SK-N-SH (cell line): Measurements from ENCODE around the gene ATF2. TPM values are rescaled to one million over a fixed set of nuclear protein-coding genes. Genes with fewer than 3 reads are reported as not detected.
A peak's percentile ranks its signal among the peaks of the same experiment; 100 is the strongest.

ENCODE experiments used
- CTCF ChIA-PET: fragments of 300-600, 350-600 bp; formaldehyde crosslinking; extraction: SDS; loops from one replicate; lab custom pipeline; 2021; lab: Yijun Ruan, JAX
- POLR2A ChIA-PET: fragments of 350-600 bp; sonication (Branson Sonifier 250); formaldehyde crosslinking; extraction: SDS; loops from one replicate; lab custom pipeline; 2020; ENCODE audit warnings: antibody characterized with exemption, inconsistent platforms; lab: Yijun Ruan, JAX
- DNase-seq: peaks from one replicate; pipeline ENCODE4 v3.0.0; 2012
- H2AFZ ChIP-seq: fragments of 200-600 bp; sonication (generic); 2 replicates; pipeline ENCODE4 v1.8.1; 2016; ENCODE audit warnings: antibody characterized with exemption, mild to moderate bottlenecking, low read depth
- H3F3A ChIP-seq: fragments of 200-600 bp; sonication (generic); replicated peaks from 2 replicates; pipeline ENCODE3; 2016; ENCODE audit warnings: antibody characterized with exemption, mild to moderate bottlenecking; ENCODE audit not compliant: insufficient read depth
- H3K27ac ChIP-seq, 2 experiments: fragments of 200-500 bp in 1 of 2; fragments of 200-600 bp in 1 of 2; sonication (Bioruptor generic) in 1 of 2; sonication (generic), shearing (Covaris generic) in 1 of 2; 2 replicates each; pipeline versions ENCODE4 v1.5.1 to v1.6.1; 2014 to 2016; ENCODE audit warnings: low read depth in 2 of 2, inconsistent platforms in 1 of 2, low read length in 1 of 2, mild to moderate bottlenecking in 1 of 2, mixed read lengths in 1 of 2
- H3K27me3 ChIP-seq: fragments of 200-600 bp; sonication (generic), shearing (Covaris generic); 2 replicates; pipeline ENCODE4 v1.6.1; 2016; ENCODE audit warnings: mixed run types; ENCODE audit not compliant: insufficient read depth
- H3K36me3 ChIP-seq, 2 experiments: fragments of 200-500 bp in 1 of 2; fragments of 200-600 bp in 1 of 2; sonication (Bioruptor generic) in 1 of 2; sonication (generic) in 1 of 2; replicated peaks in 1 of 2; 2 replicates each; pipeline versions ENCODE3 to v1.5.1; 2014 to 2016; ENCODE audit warnings: low read length in 1 of 2, mild to moderate bottlenecking in 1 of 2; ENCODE audit not compliant: insufficient read depth in 2 of 2, control insufficient read depth in 1 of 2
- H3K4me1 ChIP-seq, 2 experiments: fragments of 200-500 bp in 1 of 2; fragments of 200-600 bp in 1 of 2; sonication (Bioruptor generic) in 1 of 2; sonication (generic), shearing (Covaris generic) in 1 of 2; 2 replicates each; pipeline versions ENCODE4 v1.5.1 to v1.6.1; 2014 to 2016; ENCODE audit warnings: low read depth in 1 of 2, low read length in 1 of 2, mixed run types in 1 of 2; ENCODE audit not compliant: insufficient read depth in 2 of 2, control insufficient read depth in 1 of 2
- H3K4me2 ChIP-seq: fragments of 200-600 bp; sonication (generic), shearing (Covaris generic); 2 replicates; pipeline ENCODE4 v1.6.1; 2017; ENCODE audit warnings: mixed run types
- H3K4me3 ChIP-seq, 2 experiments: fragments of 200-500 bp in 1 of 2; fragments of 200-600 bp in 1 of 2; sonication (Bioruptor generic) in 1 of 2; sonication (generic), shearing (Covaris generic) in 1 of 2; 2 replicates each; pipeline versions ENCODE4 v1.5.1 to v1.8.1; 2014 to 2016; ENCODE audit warnings: low read depth in 2 of 2, inconsistent platforms in 1 of 2, low read length in 1 of 2, mild to moderate bottlenecking in 1 of 2, mixed read lengths in 1 of 2, moderate library complexity in 1 of 2
- H3K79me2 ChIP-seq: fragments of 200-600 bp; sonication (generic); 2 replicates; pipeline ENCODE4 v1.8.1; 2017; ENCODE audit warnings: mild to moderate bottlenecking; ENCODE audit not compliant: insufficient read depth
- H3K9ac ChIP-seq: fragments of 200-600 bp; sonication (generic); 2 replicates; pipeline ENCODE4 v1.6.1; 2017; ENCODE audit warnings: mixed run types
- H3K9me2 ChIP-seq: fragments of 200-600 bp; sonication (generic); 2 replicates; pipeline ENCODE4 v1.6.1; 2017; ENCODE audit warnings: mixed run types
- H3K9me3 ChIP-seq: fragments of 200-600 bp; sonication (generic); 2 replicates; pipeline ENCODE4 v1.6.1; 2017; ENCODE audit warnings: mixed run types, mild to moderate bottlenecking, moderate library complexity
- H4K20me1 ChIP-seq: fragments of 200-600 bp; sonication (generic); 2 replicates; pipeline ENCODE4 v1.6.1; 2017; ENCODE audit warnings: mild to moderate bottlenecking, mixed run types; ENCODE audit not compliant: insufficient read depth
- CHD2 ChIP-seq: fragments of 150-350 bp; IDR thresholded peaks from 2 replicates; pipeline ENCODE4 v1.6.1; 2018; ENCODE audit warnings: low read length; ENCODE audit not compliant: partially characterized antibody
- CTCF ChIP-seq: fragments of 200-600 bp; sonication (generic); IDR thresholded peaks from 2 replicates; pipeline ENCODE4 v1.6.1; 2017; ENCODE audit warnings: antibody characterized with exemption, mild to moderate bottlenecking, moderate library complexity
- ELF1 ChIP-seq: IDR thresholded peaks from 2 replicates; pipeline ENCODE4 v1.4.0; 2012
- EZH2phosphoT487 ChIP-seq: fragments of 200-600 bp; sonication (generic); IDR thresholded peaks from 2 replicates; pipeline ENCODE4 v1.6.1; 2017; ENCODE audit warnings: low read depth, mixed run types, mild to moderate bottlenecking, antibody characterized with exemption, moderate library complexity, borderline replicate concordance
- FOSL2 ChIP-seq: IDR thresholded peaks from 2 replicates; pipeline ENCODE4 v1.4.0; 2012; ENCODE audit warnings: low read depth, mild to moderate bottlenecking, moderate library complexity, borderline replicate concordance
- FOXJ3 ChIP-seq: sonication (generic); formaldehyde crosslinking; IDR thresholded peaks from 2 replicates; pipeline ENCODE4 v1.5.1; 2020; ENCODE audit warnings: mild to moderate bottlenecking, missing genetic modification reagents
- FOXM1 ChIP-seq: IDR thresholded peaks from 2 replicates; pipeline ENCODE4 v1.4.0; 2012; ENCODE audit warnings: low read depth, mild to moderate bottlenecking
- GATA2 ChIP-seq: sonication (generic); formaldehyde crosslinking; IDR thresholded peaks from 2 replicates; pipeline ENCODE4 v1.5.0; 2020; ENCODE audit warnings: mild to moderate bottlenecking, missing genetic modification reagents
- JUND ChIP-seq: IDR thresholded peaks from 2 replicates; pipeline ENCODE4 v1.4.0; 2012
- MEF2A ChIP-seq: IDR thresholded peaks from 2 replicates; pipeline ENCODE4 v1.4.0; 2012; ENCODE audit warnings: low read depth, borderline replicate concordance
- MXI1 ChIP-seq: IDR thresholded peaks from 2 replicates; pipeline ENCODE4 v1.6.1; 2012; ENCODE audit warnings: mild to moderate bottlenecking, low read depth, low read length, improper control_type of control experiment
- NFIC ChIP-seq: IDR thresholded peaks from 2 replicates; pipeline ENCODE4 v1.4.0; 2012; ENCODE audit warnings: borderline replicate concordance
- PBX3 ChIP-seq: IDR thresholded peaks from 2 replicates; pipeline ENCODE4; 2012
- POLR2AphosphoS5 ChIP-seq: IDR thresholded peaks from 2 replicates; pipeline ENCODE4 v1.6.1; 2012; ENCODE audit warnings: low read depth, low read length
- RAD21 ChIP-seq: IDR thresholded peaks from 2 replicates; pipeline ENCODE4 v1.6.1; 2012; ENCODE audit warnings: mild to moderate bottlenecking, low read length
- RFX5 ChIP-seq: IDR thresholded peaks from 2 replicates; pipeline ENCODE4 v1.6.1; 2012; ENCODE audit warnings: mild to moderate bottlenecking, improper control_type of control experiment, low read length
- SMC3 ChIP-seq: IDR thresholded peaks from 2 replicates; pipeline ENCODE4 v1.6.1; 2012; ENCODE audit warnings: low read depth, low read length, improper control_type of control experiment
- TAF1 ChIP-seq: IDR thresholded peaks from 2 replicates; pipeline ENCODE4 v1.6.1; 2012; ENCODE audit warnings: low read depth, mild to moderate bottlenecking, low read length, moderate library complexity, borderline replicate concordance
- TCF12 ChIP-seq: IDR thresholded peaks from 2 replicates; pipeline ENCODE4 v1.4.0; 2012
- TEAD4 ChIP-seq: IDR thresholded peaks from 2 replicates; pipeline ENCODE4 v1.4.0; 2012; ENCODE audit warnings: mild to moderate bottlenecking, borderline replicate concordance; ENCODE audit not compliant: insufficient read depth
- USF1 ChIP-seq: IDR thresholded peaks from 2 replicates; pipeline ENCODE4 v1.4.0; 2012; ENCODE audit warnings: low read depth, borderline replicate concordance
- whole genome bisulfite sequencing: methylation state at CpG from one replicate; pipeline ENCODE4 v1.1.6; 2017; ENCODE audit warnings: low lambda C conversion rate; 5-methylcytosine and 5-hydroxymethylcytosine counted together
- polyA plus RNA-seq, 3 experiments: library from polyadenylated mRNA; depleted of rRNA; stranded (reverse); fragments of >200 nt; gene quantifications; 2 replicates each; pipeline ENCODE4 v1.2.3, GENCODE V29; 2012
- TF ChIP-seq, protein P1 (sequence below): fragments of 150-350 bp; IDR thresholded peaks from 2 replicates; pipeline ENCODE4 v1.6.1; 2016; ENCODE audit warnings: mild to moderate bottlenecking, low read depth, low read length

ATF2 gene
- polyA plus RNA-seq, 1 of the 3 experiments (the other 2 are of a cell fraction) = 19.0 TPM

DNA sequence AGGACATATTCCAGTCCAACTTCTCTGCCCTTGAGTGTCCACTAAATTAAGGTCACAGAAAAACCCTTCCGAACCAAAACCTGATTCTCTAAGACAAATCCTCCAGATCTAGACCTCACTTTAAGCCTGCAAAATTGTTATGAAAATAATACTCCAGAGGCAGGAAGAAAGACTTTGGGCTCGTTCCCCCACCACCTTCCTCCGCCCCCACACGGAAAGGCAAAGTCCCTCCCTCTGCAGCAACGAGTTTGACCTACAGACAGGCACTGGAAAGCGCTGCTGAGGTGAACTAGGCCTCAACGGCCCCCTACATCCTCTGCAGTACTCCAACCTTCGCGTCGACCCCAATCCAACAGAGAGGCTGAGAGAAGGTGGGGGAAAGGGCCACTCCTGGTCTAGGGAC lies 12.7 kb upstream of the ATF2 start:
- Histone ChIP-seq H2AFZ (peak overlapping the region; percentile 92), H3K36me3 (peaks cover 36 to 43% of the 10 kb centered on the region in 2 experiments), H3K9ac (peak overlapping the region; percentile 85), H3K27me3 (no peaks in the 10 kb centered on the region), H3K27ac (peak overlapping the region; percentile 70 to 85; a peak in 3 of 4 replicates), H3K4me2 (peak overlapping the region; percentile 98), H3F3A (no peaks in the 10 kb centered on the region), H3K9me3 (no peaks in the 10 kb centered on the region), H3K9me2 (no peaks in the 10 kb centered on the region), H4K20me1 (peaks cover 17% of the 10 kb centered on the region), H3K4me3 (peak overlapping the region; percentile 84 to 98), H3K79me2 (peaks cover 34% of the 10 kb centered on the region), H3K4me1 (peaks cover 4 to 7% of the 10 kb centered on the region in 2 experiments; a peak in 3 of 4 replicates)
- peak; percentile 47 for DNase-seq
- TF ChIP-seq, protein P1, sequence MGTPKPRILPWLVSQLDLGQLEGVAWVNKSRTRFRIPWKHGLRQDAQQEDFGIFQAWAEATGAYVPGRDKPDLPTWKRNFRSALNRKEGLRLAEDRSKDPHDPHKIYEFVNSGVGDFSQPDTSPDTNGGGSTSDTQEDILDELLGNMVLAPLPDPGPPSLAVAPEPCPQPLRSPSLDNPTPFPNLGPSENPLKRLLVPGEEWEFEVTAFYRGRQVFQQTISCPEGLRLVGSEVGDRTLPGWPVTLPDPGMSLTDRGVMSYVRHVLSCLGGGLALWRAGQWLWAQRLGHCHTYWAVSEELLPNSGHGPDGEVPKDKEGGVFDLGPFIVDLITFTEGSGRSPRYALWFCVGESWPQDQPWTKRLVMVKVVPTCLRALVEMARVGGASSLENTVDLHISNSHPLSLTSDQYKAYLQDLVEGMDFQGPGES = no peak
- no peak for TF ChIP-seq FOXM1
- TF ChIP-seq EZH2phosphoT487 = no peak
- no peak for TF ChIP-seq PBX3
- no peak for TF ChIP-seq POLR2AphosphoS5
- no peak for TF ChIP-seq CHD2
- TF ChIP-seq TEAD4 = no peak
- no peak for TF ChIP-seq ELF1
- POLR2A ChIA-PET = interaction anchor here (0.6 to 1.2 kb wide), 2 partner anchors 12 to 21 kb away, joined by 4 read pairs; partner anchors contain the start of gene ATF2
- 4% methylated on average over 8 of the region's 10 CpGs for WGBS
- CTCF ChIA-PET = interaction anchor here (1.1 kb wide), 1 partner anchor 409 kb away, joined by 4 read pairs; no protein-coding TSS in a partner anchor

GRCh38 chr2:175176624-175177023 lies 8.6 kb upstream of the ATF2 start:
- Histone ChIP-seq H3K4me3 (no peak overlapping the region), H3K79me2 (peaks cover 33% of the 10 kb centered on the region), H3K36me3 (peaks cover 41 to 64% of the 10 kb centered on the region in 2 experiments), H3K9ac (no peak overlapping the region), H3K27ac (no peak overlapping the region), H3K9me2 (no peaks in the 10 kb centered on the region), H2AFZ (no peak overlapping the region), H3K4me2 (no peak overlapping the region), H3K9me3 (no peaks in the 10 kb centered on the region), H3K4me1 (peaks cover 4 to 7% of the 10 kb centered on the region in 2 experiments; a peak in 3 of 4 replicates), H4K20me1 (peaks cover 17% of the 10 kb centered on the region), H3F3A (no peaks in the 10 kb centered on the region), H3K27me3 (no peaks in the 10 kb centered on the region)
- 72% methylated on average over 5 of the region's 5 CpGs for WGBS
- no peak for DNase-seq
- CTCF ChIA-PET = interaction anchor here (1.1 kb wide), 1 partner anchor 27 kb away, joined by 4 read pairs; no protein-coding TSS in a partner anchor
- TF ChIP-seq RFX5 (no peak), GATA2 (CRISPR knock-in tag) (no peak), FOXJ3 (CRISPR knock-in tag) (no peak), USF1 (no peak), CTCF (no peak), ELF1 (no peak), SMC3 (no peak), NFIC (no peak), EZH2phosphoT487 (no peak), CHD2 (no peak), JUND (no peak), TAF1 (no peak), MXI1 (no peak), PBX3 (no peak), MEF2A (no peak), FOSL2 (no peak), TCF12 (no peak), RAD21 (no peak)
- POLR2A ChIA-PET = no interaction called here
